Nephron (organoid): ENCODE results near the gene GARIN5A.
A peak's percentile ranks its signal among the peaks of the same experiment; 100 is the strongest.

Experiments used
- H3K27ac Mint-ChIP-seq, 3 experiments: 2 replicates each; pipeline ENCODE4 v1.8.0; 2020; ENCODE audit warnings: mixed read lengths in 3 of 3, mild to moderate bottlenecking in 2 of 3, moderate library complexity in 1 of 3
- H3K27me3 Mint-ChIP-seq: 2 replicates; pipeline ENCODE4 v1.8.0; 2021; ENCODE audit warnings: low read depth, mild to moderate bottlenecking, moderate library complexity, mixed read lengths
- H3K36me3 Mint-ChIP-seq: 2 replicates; pipeline ENCODE4 v1.8.0; 2020; ENCODE audit warnings: low read depth, mixed read lengths
- H3K4me1 Mint-ChIP-seq: 2 replicates; pipeline ENCODE4 v1.8.0; 2020; ENCODE audit warnings: mixed read lengths
- H3K4me3 Mint-ChIP-seq, 3 experiments: 2 replicates each; pipeline ENCODE4 v1.8.0; 2020; ENCODE audit warnings: mild to moderate bottlenecking in 3 of 3, mixed read lengths in 3 of 3, moderate library complexity in 2 of 3
- H3K9me3 Mint-ChIP-seq: 2 replicates; pipeline ENCODE4 v1.8.0; 2020; ENCODE audit warnings: mixed read lengths
- CTCF ChIP-seq, 3 experiments: fragments of 200-600 bp; sonication (generic); IDR thresholded peaks; one replicate each; pipeline ENCODE4 v1.5.0; 2021; ENCODE audit warnings: antibody characterized with exemption in 3 of 3; ENCODE audit not compliant: unreplicated experiment in 3 of 3

The GARIN5A gene

GRCh38 chr19:50476224-50476906 is at the start of gene GARIN5A, which contains the start of gene EMC10:
Gene GARIN5A, minus strand, starts transcription at chr19:50476848. Its CDS starts 460 bp downstream, at chr19:50476388.
Gene EMC10, plus strand, starts transcription at chr19:50476507. Its CDS starts 38 bp downstream, at chr19:50476545.
- Mint-ChIP-seq H3K9me3 (peaks cover 3% of the 10 kb centered on the region), H3K4me1 (peaks cover 14% of the 10 kb centered on the region), H3K27ac (peak within 1 kb of the TSS; percentile 89 to 99 (median 98)), H3K27me3 (no peaks in the 10 kb centered on the region), H3K4me3 (peak within 1 kb of the TSS; percentile 97 to 98 (median 98)), H3K36me3 (peaks cover 36% of the 10 kb centered on the region)
- TF ChIP-seq CTCF (IDR thresholded peaks at IDR 0.05; ENCODE audit: unreplicated experiment in 3 of 3), result no peak

- Mint-ChIP-seq H3K9me3 (no peaks in the 10 kb centered on the region), H3K4me1 (no peaks in the 10 kb centered on the region), H3K4me3 (no peak overlapping the region), H3K36me3 (peaks cover 17% of the 10 kb centered on the region), H3K27me3 (peaks cover 3% of the 10 kb centered on the region), H3K27ac (no peak overlapping the region)
- no peak for TF ChIP-seq CTCF (IDR thresholded peaks at IDR 0.05; ENCODE audit: unreplicated experiment in 3 of 3)
Measured at GRCh38 chr19:50522881-50523280, 46.2 kb upstream of the GARIN5A start.

GRCh38 chr19:50520822-50521465 is 44.3 kb upstream of the GARIN5A start:
- Mint-ChIP-seq H3K36me3 (peaks cover 13% of the 10 kb centered on the region), H3K9me3 (no peaks in the 10 kb centered on the region), H3K27me3 (peaks cover under 1% of the 10 kb centered on the region)

GRCh38 chr19:50519006-50519575 is 42.4 kb upstream of the GARIN5A start:
- H3K27me3 Mint-ChIP-seq, result no peaks in the 10 kb centered on the region
- no peaks in the 10 kb centered on the region for H3K4me1 Mint-ChIP-seq
- H3K9me3 Mint-ChIP-seq, result no peaks in the 10 kb centered on the region
- H3K27ac Mint-ChIP-seq, result no peak overlapping the region
- H3K36me3 Mint-ChIP-seq, result peaks cover 10% of the 10 kb centered on the region
- TF ChIP-seq CTCF (IDR thresholded peaks at IDR 0.05; ENCODE audit: unreplicated experiment in 3 of 3), result no peak
- H3K4me3 Mint-ChIP-seq, result no peak overlapping the region

More at GRCh38 chr19:50520822-50521465, 44.3 kb upstream of the GARIN5A start:
- no peak for TF ChIP-seq CTCF (IDR thresholded peaks at IDR 0.05; ENCODE audit: unreplicated experiment in 3 of 3)
- Mint-ChIP-seq H3K4me3 (no peak overlapping the region), H3K4me1 (no peaks in the 10 kb centered on the region), H3K27ac (no peak overlapping the region)

- TF ChIP-seq CTCF (IDR thresholded peaks at IDR 0.05; ENCODE audit: unreplicated experiment in 3 of 3), result no peak
- Mint-ChIP-seq H3K4me3 (no peak overlapping the region), H3K9me3 (no peaks in the 10 kb centered on the region), H3K27me3 (no peaks in the 10 kb centered on the region), H3K36me3 (peaks cover 10% of the 10 kb centered on the region), H3K27ac (no peak overlapping the region), H3K4me1 (no peaks in the 10 kb centered on the region)
Measured at GRCh38 chr19:50518091-50519005, 41.7 kb upstream of the GARIN5A start.
